NCI-H526 (cell line): Measurements from ENCODE around the gene KIRREL3.

Source experiments
- DNase-seq, 2 experiments: peaks; one replicate each; lab custom pipeline; 2025; lab: John Stamatoyannopoulos, UW

KIRREL3 gene

GRCh38 chr11:126575849-126576248 is 424.7 kb downstream of the KIRREL3 start:
- no peak for DNase-seq

GRCh38 chr11:126573325-126573978 is 427.1 kb downstream of the KIRREL3 start:
- DNase-seq = peak in 1 of 2 experiments; percentile 24

DNA sequence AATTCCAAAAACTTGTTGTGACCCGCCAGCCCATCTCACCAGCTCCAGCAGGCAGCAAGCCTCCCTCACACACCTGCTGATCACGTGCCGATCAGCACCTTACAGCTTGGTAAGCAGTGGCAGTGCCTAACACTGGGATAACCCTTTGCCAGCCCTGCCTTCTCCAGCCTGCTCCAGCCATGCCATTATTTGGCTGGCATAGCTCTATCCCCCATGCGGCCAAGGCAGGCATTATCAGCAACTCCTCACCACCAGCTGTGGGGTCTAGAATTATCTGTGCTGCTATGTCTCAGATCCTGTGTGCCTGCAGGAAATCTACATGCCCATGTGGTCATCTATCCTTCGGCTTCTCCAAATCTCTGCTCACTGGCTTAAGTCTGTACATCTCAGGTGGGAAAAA is 430.1 kb downstream of the KIRREL3 start:
- peak in 1 of 2 experiments; percentile 56 for DNase-seq

DNA sequence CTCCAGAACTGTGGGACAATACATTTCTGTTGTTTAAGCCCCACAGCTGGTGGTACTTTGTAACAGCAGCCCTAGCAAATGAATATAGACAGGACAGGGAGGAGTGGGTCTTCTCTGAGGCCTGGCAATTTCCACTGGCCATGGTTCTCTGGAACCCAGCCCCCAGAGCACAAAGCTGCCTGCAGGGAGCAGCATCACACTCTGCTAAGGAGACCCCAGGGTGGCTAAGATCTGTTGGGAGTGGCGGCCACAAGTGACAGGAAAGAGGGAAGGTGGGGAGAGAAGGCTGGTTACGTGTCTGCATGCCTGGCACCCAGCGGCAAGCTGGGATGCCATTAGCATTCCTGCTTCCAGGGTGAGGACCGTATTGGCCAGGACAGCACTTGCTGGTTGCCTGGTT is 433.2 kb downstream of the KIRREL3 start:
- no peak for DNase-seq

GRCh38 chr11:126564566-126564965 is 436.0 kb downstream of the KIRREL3 start:
- no peak for DNase-seq

- no peak for DNase-seq
Observed at GRCh38 chr11:126561327-126561893, 439.2 kb downstream of the KIRREL3 start.

GRCh38 chr11:126560221-126560620 is 440.3 kb downstream of the KIRREL3 start:
- DNase-seq = no peak

- no peak for DNase-seq
Observed at GRCh38 chr11:126548581-126549550, 451.7 kb downstream of the KIRREL3 start.

GRCh38 chr11:126547691-126548090 is 452.9 kb downstream of the KIRREL3 start:
- DNase-seq = no peak

DNA sequence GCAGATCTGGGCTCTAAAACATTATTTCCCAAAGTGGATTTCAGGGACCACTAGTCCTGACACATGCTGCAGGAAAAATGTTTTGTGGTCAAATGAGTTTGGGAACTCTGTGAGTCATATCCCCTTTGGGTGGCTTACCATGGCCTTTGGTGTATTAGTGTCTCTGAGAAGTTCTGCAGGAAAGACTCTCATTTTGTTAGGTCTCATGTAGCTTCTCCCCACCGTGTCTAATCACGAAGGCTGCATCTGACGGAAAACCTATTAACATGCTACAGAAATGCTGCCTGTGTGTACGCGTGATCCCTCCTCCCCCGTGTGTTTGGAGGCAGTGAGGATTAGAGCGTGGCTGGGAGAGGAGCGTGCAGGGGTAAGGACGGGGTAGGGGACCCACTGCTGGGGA is 453.4 kb downstream of the KIRREL3 start:
- no peak for DNase-seq

DNA sequence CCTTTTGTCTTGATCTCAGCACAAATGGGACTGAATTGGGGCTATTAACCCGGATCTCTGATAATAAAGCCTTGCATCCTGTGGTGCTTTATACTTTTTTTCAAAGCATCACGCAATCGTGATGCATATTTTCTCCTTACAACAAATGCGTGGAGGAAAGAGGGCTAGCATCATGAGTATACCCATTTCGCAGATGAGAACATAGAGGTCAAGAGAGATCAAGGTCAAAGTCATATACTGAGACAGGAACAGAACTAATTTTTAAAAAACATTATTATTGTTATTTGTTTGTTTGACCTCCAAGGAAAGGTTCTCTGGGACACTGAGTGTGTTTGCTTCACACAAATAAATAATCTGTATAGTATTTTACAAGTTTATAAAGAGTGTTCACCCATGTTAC is 453.9 kb downstream of the KIRREL3 start:
- no peak for DNase-seq

GRCh38 chr11:126546191-126546590 is 454.4 kb downstream of the KIRREL3 start:
- DNase-seq = no peak

- DNase-seq = no peak
Observed at GRCh38 chr11:126545057-126545555, 455.5 kb downstream of the KIRREL3 start.

DNA sequence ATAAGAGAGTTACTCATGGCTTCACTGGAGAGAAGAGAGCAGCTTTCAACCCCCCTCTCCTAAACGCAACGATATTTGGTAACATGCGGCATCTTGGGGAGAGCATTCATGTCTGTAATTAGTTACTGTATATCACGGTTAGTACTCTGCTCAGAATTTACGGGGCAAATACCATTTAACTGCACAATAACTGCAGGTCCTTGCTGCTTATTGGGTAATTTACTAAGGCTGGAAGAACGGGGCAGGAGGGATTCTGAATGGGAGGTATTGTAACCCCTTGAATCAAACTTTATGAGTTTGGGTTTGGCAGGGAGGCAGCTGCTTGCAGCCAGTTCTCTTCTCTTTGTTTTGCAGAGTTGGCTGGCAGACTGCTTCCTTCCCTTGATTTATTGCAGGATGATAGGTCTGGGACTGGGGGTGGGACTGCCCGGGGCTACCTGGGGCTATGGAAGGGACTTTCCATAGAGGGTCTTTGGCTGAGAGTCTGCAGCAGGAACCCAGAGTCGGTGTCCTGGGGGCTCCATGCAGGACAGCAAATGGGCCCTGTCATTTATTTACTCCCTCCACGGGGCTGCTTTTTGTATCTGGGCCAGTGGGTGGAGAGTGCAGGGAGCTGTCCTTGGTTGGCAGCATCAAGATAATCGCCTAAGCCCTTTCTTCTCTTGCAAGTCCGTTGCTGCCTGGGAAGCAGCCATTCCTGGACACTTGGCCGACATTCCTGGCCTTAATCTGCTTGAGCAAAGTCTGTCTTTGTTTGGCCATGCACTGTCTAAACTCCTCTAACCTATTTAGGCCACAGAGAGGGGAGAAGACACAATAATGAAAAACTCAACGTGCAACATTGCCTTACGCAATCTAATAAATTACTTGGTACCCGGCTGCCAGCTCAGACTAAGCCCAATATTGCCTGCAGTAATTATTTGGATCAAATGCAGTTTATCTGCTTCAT is 456.2 kb downstream of the KIRREL3 start:
- DNase-seq = no peak

- no peak for DNase-seq
Observed at GRCh38 chr11:126543691-126544090, 456.9 kb downstream of the KIRREL3 start.

- DNase-seq = peak; percentile 56 to 73
Observed at GRCh38 chr11:126542334-126543015, 458.1 kb downstream of the KIRREL3 start.

DNA sequence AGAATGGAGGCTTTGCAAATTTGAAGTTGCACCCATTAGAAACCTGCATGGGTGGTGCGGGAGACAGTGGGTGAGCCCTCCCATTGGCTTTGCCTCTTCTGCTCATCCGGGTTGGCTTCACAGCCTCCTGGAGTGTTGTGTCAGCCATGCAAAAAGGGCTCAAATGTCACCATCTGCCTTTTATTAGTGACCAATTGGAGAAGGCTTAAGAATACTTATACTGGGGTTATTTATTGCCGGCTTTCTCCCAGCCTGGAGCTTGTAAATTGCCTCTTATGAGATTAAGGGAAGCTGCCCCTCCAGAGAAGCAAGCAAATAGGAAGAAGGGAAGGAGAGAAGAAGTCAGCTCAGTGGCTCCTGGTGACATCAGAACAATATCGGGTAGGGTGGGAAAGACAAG is 462.5 kb downstream of the KIRREL3 start:
- no peak for DNase-seq

DNA sequence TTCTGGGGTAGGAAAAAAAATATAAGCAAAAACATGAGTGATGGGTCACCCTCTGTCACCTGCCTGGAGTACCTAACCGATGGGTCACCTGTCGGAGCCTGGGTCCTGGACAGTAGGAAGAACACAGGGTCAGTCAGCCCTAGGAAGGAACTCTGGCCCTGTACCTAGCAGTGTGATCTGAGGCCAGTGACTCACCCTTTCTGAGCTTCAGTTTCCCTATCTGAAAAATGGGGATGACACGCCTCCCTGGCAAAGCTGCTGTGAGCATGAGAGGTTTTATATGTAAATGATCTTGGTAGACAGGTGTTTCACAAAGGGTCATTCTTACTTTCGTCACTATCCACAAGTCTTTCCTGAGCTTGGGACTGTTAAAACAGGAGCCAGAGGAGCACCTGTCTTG is 463.1 kb downstream of the KIRREL3 start:
- peak; percentile 49 to 77 for DNase-seq

DNA sequence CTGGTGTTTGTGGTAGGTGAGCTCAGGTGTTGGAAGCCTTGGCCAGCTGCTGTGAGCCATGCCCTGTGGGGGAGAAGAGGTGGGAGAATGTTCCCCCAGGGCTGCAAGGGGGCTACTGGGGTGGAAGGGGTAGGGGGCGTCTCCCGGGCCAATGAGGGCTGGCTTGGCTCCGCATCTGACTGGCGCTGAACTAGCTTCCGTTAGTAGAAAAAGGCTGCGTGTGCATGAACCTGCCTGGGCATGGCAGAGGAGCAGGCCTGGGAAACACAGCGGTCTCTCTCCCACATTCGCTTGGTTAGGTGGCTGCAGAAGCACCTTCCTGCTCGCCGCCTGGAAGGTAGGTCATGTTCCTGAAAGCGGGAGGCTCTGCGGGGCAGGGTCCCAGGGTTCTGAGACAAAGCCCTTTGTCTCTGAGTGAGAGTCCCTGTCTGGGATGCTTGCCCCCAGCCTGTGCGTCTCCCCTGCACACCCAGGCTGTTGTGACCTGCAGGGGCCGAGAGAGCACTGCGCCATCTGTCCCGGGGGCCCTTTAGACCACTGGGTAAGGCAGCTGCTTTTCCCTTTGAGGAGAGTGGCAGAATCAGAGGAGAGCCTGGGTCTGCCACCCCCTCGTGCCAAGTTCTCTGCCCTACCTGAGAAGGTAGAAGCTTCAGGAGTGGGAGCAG is 466.3 kb downstream of the KIRREL3 start:
- no peak for DNase-seq

DNA sequence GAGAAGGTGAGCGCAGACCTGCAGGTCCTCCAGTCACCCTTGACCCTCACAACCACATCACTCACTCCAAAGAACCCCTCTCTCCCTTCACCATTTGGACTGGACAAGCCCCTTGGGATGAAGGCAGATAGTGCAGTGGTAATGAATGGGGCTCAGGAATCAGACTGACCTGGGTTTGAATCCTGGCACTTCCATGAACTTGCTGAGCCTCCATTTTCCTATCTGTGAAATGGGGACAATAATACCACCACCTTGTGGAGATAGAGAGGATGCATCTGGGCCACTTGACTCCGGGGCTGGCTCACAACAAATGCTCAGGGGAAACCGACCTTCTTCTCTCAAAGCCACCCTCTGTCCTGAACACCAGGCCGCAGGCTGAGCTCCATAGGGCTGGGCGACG is 467.0 kb downstream of the KIRREL3 start:
- DNase-seq = no peak
